Right ventricle myocardium inferior (tissue), 1 donor: ENCODE data around the gene FLAD1. TPM values are rescaled to one million over a fixed set of nuclear protein-coding genes. Genes with fewer than 3 reads are reported as not detected.

Source experiments
- ATAC-seq: fragments of 200-7000 bp; cut with Tn5 transposase; one replicate; pipeline ENCODE4 v1.9.1; 2020; ENCODE audit warnings: mild to moderate bottlenecking, moderate library complexity
- DNase-seq: peaks from one replicate; pipeline ENCODE4 v3.0.0; 2021; ENCODE audit errors: missing footprints
- intact Hi-C: fragments of 100-400 bp; cut with DNase I; formaldehyde crosslinking; loops from one replicate; pipeline ENCODE4 v1.11.0; 2022
- total RNA-seq: library from RNA; stranded (reverse); fragmentation: NEBNext Ultra II Directional; extraction: Animal tissue kit (Norgen Biotek cat#: 25700); gene quantifications from one replicate; pipeline ENCODE4 v1.2.1, GENCODE V29; 2021
- donor health status: DM: no; HTN: yes; CAD: no; lungs with severe emphysema.

FLAD1 gene
- total RNA-seq, 1 donor from 2014 or later = 30.8 TPM

DNA sequence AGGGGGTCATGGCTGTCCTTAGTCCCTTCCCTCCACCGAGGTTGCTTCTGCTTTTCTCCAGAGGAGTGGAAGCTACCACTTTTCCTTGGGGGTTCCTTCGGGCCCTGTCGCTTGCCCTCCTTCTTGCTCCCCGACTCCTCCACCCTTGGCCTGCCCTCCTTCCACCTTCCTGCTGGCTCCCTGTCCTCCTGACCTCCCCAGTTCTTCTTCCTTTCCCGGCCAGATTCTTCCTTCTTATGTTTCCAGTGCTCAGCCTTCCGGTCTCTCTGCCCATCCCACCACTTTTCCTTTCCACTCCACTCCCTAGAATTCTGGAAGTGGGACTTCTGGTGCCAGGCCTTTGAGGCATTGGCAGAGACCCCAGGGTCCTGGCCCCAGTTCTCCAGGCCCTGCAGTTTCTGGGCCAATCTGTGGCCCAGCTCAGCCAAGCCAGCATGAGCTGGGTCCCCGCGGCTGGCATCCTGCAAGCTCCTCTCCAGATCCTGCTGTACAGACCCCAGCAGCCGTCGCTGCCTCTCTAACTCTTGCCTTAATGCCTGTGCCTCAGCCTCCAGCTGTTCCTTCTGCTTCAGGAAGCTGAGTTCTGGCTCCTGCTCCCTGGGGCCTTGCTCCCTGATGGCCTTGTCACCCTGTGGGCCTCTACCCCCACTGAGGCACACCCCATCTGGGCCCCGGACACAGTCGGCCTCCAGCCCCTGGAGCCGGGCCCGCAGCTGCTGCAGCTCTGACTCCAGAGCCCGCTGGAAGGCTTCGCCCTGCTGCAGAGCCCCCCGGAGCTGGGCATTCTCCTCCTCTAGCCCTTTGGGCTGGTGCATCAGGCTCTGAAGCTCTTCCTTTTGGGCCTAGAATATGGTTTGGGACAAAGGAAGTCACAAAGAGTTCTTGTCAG, 36.9 kb upstream of the FLAD1 start:
- DNase-seq (no peak), ATAC-seq (no peak)
- intact Hi-C loops = no loop called here

DNA sequence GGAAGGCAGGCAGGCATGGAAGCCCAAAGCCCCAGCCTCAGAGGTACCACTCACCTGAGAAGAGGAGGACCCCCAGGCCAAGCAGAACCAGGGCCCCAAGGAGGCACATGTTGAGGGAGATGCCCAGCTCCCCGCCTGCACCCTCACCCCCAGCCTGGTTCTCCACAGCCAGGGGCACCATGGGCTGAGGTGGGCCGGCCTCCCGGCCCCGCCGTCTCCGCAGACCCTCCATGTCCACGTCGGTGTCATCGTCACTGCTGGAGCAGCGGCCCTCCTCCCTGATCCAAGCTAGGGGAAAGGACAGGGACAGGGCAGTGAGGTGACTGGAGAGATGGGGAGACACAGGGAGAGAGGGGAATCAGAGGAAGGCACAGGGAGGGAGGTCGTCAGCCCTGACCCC, 35.1 kb upstream of the FLAD1 start:
- intact Hi-C loops = no loop called here

DNA sequence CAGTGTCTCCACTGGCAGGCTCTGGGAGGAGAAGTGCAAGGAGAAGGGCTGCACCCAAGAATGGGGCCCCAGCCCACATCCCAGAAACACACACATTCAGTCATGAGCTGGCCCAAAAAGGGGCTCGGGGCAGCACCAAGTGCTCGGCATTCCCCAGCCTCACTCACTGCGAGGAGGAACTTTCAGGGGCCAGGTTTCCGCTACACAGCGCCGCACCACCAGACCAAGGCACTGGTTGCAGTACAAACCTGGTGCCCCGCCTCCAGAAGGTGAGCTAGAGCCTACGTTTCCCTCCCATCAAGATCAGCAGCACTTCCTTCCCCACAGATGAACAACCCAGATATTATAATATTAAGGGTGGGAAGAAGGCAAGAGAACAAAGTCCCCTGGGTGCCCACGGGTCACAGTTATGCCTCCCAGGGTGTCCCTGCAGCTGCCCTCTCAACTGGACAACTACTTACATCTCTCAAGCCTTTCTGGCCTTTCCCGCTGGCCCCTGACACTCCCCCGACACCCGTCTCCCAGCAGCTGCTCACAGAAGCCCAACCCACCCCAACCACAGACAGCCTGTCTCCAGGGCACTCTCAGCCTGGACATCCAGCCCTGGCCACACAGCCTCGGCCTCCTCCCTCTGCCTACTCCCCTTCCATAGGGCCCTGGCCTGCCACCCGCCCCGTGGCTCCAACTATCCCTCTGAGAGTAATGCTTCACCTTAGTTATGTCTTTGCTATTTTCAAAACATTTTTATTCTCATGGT, 31.1 kb upstream of the FLAD1 start:
- no peak for ATAC-seq
- intact Hi-C loops = no loop called here
- peak; percentile 66 for DNase-seq

More for the DNA sequence above, 35.1 kb upstream of the FLAD1 start:
- ATAC-seq (no peak), DNase-seq (no peak)

DNA sequence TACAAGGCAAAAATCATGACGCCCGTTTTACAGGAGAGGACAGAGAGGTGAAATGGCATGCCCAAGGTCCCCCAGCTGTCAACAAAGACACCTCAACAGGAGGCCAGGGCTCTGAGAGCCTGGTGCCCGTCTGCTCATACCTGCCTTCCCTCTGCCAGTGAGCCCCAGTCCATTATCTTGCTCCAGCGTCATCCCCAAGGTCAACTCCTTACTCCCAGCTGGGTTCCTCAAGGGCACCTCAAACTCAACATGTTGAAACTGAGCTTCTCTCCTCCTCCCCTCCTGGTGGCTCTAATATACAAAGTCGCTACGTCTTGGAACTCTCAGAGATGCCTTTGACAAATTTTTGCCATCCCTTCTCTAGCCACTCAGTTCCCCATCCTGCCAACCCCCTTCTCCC, 30.5 kb upstream of the FLAD1 start:
- DNase-seq (no peak), ATAC-seq (no peak)
- intact Hi-C loops = no loop called here

DNA sequence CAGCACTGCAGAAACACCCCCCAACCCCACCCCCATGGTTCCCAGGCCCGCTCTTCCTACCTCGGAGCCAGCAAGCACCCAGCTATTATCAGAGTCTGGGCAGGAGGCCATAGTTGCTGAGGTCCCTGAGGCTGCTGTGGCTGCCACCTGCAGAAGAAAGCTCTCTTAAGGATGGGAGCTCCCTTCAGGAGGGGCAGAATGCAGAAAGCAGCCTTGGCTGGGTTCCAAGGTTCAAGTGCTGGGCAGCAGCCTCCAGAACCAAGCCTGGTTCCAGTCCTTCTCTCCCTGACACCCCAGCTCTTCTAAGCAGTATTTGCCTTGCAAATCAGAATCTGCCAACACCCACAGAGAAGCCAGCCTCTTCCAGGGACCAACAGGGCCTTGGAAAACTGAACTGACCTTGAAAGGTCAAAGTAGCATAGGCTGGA, 29.5 kb upstream of the FLAD1 start:
- ATAC-seq (no peak), DNase-seq (peak; percentile 37)
- intact Hi-C loops = no loop called here

DNA sequence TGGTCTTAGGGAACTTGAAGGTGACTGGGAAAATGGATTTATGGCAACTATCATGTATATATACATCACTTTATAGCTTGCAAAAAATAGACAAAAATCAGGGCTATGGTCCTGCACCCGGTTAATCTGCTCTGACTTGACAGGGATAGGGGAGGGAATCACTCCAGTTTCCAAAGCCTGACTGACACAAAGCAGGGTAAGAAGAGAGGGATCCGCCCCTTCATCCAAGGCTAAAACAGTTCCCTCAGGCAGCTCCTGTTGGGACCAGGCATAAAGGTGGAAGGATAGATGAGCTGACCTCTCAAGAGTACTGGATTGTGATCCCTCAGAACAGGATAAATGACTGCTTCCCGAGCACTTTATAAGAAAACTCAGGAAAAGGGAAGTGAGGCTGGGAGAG, 28.6 kb upstream of the FLAD1 start:
- intact Hi-C loops = no loop called here
- DNase-seq = no peak
- ATAC-seq = no peak

DNA sequence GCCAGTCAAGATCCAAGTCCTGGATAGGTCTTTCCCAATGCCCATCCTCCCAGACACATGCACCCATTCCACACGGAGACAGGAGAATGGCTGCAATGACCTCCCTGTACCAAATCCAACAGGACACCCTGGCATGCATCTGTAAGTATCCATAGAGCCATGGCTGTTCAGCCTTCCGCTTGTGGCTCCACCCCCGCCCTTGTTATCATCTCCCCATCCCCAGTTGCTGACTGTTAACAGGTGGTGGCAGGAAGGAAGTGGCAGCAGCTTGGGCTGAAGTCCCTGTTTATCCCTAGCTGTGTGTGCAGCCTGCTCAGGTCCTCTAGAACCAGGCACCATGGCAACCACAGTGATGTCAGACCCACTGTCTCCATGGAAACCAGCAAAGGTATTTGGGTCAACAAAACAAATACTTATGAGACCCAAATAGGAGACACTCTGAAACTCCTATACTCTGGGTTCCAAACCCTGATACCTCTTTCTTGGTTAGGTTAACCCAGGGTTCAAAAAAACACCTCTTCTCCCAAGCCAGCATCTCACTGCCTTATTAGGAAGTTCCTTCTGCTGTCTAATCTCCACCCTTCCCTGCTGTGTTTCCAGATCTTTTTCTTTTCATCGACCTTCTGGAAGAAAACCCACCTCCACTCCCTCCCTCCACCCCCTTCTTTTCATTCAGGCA, 28.0 kb upstream of the FLAD1 start:
- intact Hi-C loops = no loop called here
- ATAC-seq (no peak), DNase-seq (peak; percentile 69)

DNA sequence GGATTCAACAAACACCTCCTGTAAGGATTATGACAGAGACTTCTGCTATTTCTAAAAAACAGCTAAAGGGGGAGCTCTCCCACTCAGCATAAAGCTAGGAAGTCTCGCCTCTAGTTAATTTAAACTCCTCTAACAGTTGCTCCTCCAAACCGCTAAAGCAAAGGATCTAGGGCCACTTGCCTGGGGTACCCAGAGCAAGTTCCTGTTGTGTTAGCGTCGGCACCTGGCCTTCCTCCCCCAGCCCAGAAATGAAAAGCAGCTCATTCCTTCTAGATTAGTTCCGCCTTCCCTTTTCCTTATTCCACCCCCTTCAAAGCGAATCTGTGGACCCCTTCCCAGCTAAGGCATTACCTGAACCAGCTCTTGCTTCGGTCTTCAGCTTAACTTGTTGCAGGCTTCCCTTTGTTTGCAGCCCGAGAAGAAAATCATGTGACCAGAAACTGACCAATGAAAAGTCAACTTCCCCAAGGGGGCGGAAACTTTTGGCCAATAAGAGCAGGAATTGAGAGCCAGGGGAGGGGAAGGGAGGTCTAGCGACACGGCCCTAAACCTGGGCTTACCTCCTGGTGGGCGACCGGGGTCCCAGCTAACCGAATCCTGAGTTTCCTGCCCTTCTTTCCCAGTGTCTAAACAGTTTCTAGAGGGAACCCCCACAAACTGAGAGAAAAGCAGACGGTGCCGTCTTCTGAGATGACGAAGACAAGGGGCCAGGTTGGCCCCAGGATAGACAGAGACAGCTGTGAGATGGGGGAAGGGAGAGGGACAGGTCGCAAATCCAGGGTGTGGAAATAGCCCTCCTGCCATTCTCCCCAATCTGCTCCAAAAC, 27.2 kb upstream of the FLAD1 start, which contains the start of gene PBXIP1:
PBXIP1 (minus strand) TSS at position 382 of the 826 bp plus-strand sequence. CDS start 2,378 bp downstream, outside the sequence.
- ATAC-seq (peak; percentile 84), DNase-seq (peak; percentile 68)
- intact Hi-C loops = no loop called here

DNA sequence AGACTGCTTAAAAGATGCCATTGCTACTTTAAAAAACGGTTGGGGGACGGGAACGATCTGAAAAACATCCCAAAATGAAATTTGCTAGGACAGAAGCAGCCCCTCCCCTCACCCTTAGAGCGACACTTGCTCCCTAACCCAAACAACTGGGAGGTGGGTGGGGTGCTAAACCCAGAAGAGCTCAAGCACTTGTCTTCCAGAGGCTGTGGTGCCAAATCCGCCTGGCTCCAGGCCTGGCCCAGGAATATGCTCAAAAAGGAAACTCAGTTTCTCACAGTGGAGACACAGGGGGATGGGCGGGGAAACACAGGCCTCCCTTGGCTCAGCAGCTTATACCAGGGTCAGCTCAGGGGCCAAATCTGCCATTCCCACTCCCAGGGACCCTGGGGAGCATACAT, 26.6 kb upstream of the FLAD1 start:
- intact Hi-C loops = no loop called here
- DNase-seq (peak; percentile 69), ATAC-seq (no peak)

DNA sequence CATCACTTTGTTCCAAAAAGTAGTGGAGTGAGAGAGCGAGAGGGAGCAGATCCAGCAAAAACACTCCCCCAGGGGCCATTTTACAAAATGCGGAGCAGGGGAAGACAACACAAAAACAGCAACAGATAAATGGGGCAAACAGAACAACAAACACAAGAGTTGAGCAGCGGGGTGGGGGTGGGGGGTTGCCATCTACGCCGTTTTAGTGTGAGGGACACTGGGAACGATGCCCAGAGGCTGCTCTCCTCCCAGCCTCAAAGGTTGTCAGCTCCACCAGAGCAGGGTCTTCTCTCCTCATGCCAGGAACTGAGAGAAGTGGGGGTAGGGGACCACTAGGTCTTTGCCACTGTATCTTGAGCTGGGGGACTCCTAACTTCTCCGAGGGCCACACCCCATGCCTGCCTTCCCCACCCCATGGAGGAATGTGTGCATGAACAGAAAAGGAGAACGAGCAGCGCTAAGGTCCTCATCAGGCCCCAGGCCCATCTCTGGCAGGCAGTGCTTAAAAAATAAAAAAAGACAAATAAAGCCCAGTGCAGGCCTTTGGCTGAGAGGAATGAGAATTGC, 26.0 kb upstream of the FLAD1 start:
- DNase-seq = peak; percentile 23
- intact Hi-C loops = no loop called here
- ATAC-seq = no peak

DNA sequence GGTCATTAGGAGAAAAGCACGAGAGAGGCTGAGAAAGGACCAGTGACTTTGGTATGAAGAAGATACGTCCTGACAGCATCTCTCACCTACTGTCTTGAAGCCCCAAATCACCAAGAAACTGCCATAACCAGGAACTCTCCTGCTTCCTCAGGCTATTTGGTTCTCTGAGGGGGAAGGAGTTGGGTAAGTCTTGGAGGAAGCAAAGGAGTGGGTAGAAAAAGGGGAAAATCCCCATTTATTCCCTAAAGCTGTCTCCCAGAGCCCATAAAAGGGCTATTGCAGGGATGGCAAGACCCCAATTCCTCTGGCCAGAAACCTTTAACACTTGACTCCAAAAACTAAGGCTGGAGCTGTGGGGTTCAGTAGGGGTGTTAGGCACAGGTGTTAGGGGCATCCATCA, 25.1 kb upstream of the FLAD1 start:
- DNase-seq (no peak), ATAC-seq (no peak)
- intact Hi-C loops = no loop called here

DNA sequence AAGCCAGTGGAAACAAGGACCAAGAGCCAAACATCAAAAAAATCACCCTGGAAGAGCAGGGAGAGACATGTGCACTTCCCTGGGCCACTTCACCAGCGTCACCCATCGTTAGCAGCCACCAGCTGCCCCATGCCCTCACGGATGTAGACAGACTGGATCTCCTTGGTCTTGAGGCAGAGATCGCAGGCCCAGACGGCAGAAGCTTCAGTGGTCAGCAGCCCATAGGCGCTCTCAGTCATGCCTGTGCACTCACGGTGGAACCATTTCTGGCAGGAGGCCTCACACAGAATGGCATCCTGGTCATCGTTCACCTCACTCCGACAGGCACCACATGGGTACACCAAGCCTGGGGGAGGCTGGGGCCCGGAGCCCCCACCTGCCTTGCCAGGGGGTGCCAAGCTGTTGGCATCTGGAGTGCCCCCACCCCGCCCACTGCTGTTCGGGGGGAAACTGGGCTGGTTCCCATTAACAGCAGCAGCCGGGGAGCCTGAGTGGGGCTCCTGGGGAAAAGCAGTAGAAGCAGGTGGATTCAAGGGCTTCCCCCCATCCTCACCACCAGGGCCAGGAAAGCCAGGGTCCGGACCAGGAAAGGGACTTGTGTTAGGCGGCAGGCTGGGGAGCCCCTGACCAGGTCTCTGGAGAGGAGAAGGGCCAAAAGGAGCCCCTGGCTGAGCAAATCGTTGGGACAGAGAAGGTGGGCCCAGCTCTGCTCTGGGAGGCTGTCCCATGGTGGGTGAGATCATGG, 24.3 kb upstream of the FLAD1 start:
- DNase-seq (peak; percentile 42), ATAC-seq (no peak)
- intact Hi-C loops = no loop called here

DNA sequence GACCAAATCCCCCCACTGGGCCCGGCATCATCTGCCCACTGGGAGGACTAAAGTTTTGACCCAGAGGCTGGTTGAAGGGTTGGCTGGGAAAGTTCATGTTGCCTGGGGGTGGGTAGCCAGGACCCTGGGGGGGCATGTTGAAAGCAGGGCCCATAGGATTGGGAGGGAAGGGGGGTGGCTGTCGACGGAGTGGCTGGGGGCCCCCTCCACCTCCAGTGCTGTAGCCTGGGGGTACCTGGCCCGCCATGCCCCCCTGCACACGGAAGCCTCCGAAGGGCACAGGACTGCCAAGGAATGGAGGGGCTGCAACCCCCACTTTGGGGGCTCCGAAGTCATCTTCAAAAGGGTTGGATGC, 23.7 kb upstream of the FLAD1 start:
- intact Hi-C loops = no loop called here
- DNase-seq (peak; percentile 4), ATAC-seq (no peak)

DNA sequence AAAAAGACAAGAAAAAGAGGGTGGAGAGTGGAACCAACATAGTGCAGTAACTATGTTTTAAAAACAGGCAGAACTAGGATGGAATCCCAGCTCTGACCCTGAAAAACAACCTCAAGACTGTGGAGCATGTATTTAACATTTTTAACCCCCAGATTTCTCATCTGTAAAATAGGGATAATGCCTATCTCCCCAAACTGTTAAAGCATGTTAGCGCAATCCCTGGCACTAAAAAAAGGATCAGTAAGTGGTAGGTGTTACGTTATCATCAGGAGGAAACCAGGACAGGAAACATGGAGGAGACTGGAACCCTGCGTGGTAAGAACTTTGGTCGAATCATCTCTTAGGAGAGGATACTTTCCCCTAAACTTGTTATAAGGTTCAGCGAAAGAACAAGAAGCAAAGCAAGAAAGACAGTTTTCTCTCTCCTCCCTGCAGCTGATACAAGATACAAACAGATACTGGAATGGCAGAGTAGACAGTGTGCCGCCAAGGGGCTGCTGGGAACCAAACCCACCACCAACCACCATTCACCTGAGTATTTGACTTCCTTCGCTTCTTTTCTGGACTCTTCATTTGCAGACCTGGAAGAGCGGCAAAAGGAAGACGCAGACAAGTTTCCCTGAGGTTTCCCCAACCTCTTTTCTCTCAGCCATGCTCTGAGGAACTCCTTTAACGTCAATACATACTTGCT, 22.6 kb upstream of the FLAD1 start:
- DNase-seq = peak; percentile 2
- intact Hi-C loops = loop anchor here (5.0 kb wide), 2 partner anchors 42 to 102 kb away; partner anchors contain the start of genes EFNA4 and ZBTB7B
- no peak for ATAC-seq

DNA sequence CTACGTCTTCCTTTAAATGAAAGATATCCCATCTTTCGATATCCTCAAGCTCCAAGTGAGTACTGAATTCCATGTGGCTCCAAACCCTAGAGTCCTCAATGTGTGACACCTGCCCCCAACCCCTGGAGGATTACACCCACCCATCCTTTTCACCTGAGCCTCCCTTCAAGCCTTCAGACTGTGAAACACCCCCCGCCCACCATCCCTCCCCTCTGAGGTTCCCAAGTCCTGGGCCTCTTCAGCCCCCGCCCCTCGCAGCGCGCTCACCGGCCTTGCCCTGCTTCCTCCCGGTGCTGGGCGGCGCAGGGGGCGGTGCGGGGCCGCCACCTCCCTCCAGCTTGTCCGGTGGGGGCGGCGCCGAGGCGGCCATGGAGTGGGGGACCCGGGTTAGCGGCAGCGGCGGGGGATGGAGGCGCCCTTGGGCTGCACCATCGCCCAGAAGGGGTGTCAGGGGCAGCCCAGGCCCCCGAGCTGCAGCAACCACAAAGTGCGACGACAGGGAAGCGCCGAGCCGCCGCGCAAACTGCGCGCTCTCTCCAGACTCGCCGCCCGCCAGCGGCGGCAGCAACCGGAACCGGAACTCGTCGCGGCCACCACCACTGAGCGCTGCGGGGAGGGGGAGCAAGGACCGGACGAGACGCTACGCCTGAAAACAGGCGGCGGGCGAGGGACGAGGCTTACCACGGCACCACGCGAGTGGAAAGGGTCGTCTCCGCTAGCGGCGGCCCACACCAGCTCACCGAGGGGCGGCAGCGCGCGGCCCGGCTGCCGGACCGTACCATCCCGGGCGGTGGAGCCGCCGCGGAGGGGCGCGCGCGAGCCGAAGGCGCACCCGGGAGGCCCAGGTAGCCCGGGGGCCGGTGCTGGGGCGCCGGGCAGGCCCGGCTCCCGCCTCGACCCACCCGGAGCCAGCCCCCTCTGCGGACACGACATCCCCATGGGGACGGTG, 21.7 kb upstream of the FLAD1 start, which contains the start of gene PYGO2:
PYGO2 (minus strand) TSS at position 576 of the 949 bp plus-strand sequence; CDS start at position 370, 206 bp downstream.
- DNase-seq (peak; percentile 93), ATAC-seq (peak; percentile 87)
- intact Hi-C loops = loop anchor here (5.0 kb wide), 2 partner anchors 41 to 101 kb away; partner anchors contain the start of genes EFNA4 and ZBTB7B
